Hypothalamus (tissue), 51 donors: Measurements from ENCODE around the gene RASGRP2.
A peak's percentile ranks its signal among the peaks of the same experiment; 100 is the strongest.
"Not testable (repeated sequence)": the region's sequence is repeated elsewhere in the genome, so short reads cannot be mapped to it uniquely, and the experiment has no call there.

ENCODE experiments used
- DNase-seq, 51 donors: peaks; one replicate each; lab custom pipeline; 2025; lab: John Stamatoyannopoulos, UW

Gene RASGRP2

GRCh38 chr11:64710418-64711137 lies 33.4 kb downstream of the RASGRP2 start:
- DNase-seq: peak in 1 of 51 donors; percentile 38

- no peak for DNase-seq
Observed at GRCh38 chr11:64705501-64705900, 38.4 kb downstream of the RASGRP2 start.

- DNase-seq: no peak
Observed at GRCh38 chr11:64703048-64703447, 40.9 kb downstream of the RASGRP2 start.

- DNase-seq: not testable (repeated sequence)
Observed at GRCh38 chr11:64701956-64702355, 42.0 kb downstream of the RASGRP2 start.

- DNase-seq: no peak
Observed at GRCh38 chr11:64698427-64698826, 45.5 kb downstream of the RASGRP2 start.

GRCh38 chr11:64697663-64698375 lies 46.1 kb downstream of the RASGRP2 start:
- no peak for DNase-seq

GRCh38 chr11:64696045-64696444 lies 47.9 kb downstream of the RASGRP2 start:
- DNase-seq: no peak

GRCh38 chr11:64695548-64695947 lies 48.4 kb downstream of the RASGRP2 start:
- DNase-seq: no peak

GRCh38 chr11:64694821-64695365 lies 49.0 kb downstream of the RASGRP2 start:
- DNase-seq: peak in 31 of 51 donors; percentile 17 to 76 (median 51)

GRCh38 chr11:64694026-64694755 lies 49.8 kb downstream of the RASGRP2 start:
- DNase-seq: no peak

GRCh38 chr11:64692764-64693331 lies 51.1 kb downstream of the RASGRP2 start:
- peak in 1 of 51 donors; percentile 20 for DNase-seq

- no peak for DNase-seq
Observed at GRCh38 chr11:64691543-64691942, 52.4 kb downstream of the RASGRP2 start.

- DNase-seq: no peak
Observed at GRCh38 chr11:64690235-64690634, 53.7 kb downstream of the RASGRP2 start.

GRCh38 chr11:64688534-64688982 lies 55.4 kb downstream of the RASGRP2 start:
- DNase-seq: peak; percentile 55 to 98 (median 89)

- peak in 26 of 51 donors; percentile 27 to 81 (median 59) for DNase-seq
Observed at GRCh38 chr11:64687643-64688533, 56.1 kb downstream of the RASGRP2 start.

- DNase-seq: peak; percentile 35 to 99 (median 92)
Observed at GRCh38 chr11:64687204-64687603, 56.7 kb downstream of the RASGRP2 start.

GRCh38 chr11:64686466-64687170 lies 57.3 kb downstream of the RASGRP2 start:
- peak in 3 of 51 donors; percentile 31 to 60 (median 58) for DNase-seq

GRCh38 chr11:64685536-64685935 lies 58.4 kb downstream of the RASGRP2 start:
- DNase-seq: no peak

GRCh38 chr11:64684357-64684756 lies 59.6 kb downstream of the RASGRP2 start:
- peak in 1 of 51 donors; percentile 24 for DNase-seq
